ENCODE measurements around the gene STAMBP.
A peak's percentile ranks its signal among the peaks of the same experiment; 100 is the strongest.
"Not testable (repeated sequence)": the region's sequence is repeated elsewhere in the genome, so short reads cannot be mapped to it uniquely, and the experiment has no call there.

STAMBP gene

DNA sequence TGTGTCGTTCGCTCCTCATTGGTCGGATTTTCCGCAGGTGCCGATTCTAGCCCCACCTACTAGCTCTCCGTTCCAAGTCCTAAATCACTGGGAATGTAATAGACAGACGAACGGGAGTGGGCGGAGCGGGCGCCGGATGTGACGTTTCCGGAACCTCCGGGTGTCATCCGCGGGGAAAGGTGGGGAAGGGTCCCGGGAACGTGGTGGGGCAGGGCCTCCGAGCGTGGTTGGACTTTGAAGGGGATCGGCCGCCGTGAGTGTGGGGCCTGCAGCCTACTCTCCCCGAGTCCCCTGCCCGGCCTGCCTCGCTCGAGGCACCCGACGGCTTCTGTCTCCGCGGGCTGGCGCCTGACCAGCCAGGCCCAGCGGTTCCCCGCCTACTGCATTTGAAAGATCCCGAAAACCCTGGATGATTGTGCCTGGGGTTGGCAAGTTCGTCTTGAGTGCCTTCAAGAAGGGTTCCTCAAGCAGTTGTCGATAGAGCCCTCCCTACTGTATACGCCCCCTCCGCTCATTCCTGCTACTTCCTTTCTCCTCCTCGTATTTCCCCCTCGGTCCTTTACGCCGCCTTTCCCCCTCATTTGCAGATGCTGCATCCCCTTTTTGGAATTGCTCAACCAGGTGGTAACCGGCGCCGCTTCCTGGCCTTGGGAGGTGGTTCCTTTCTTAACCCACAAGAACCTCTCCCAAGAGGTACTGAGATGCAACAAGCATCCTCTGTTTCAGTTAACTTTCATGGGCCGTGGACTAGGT lies at the start of gene STAMBP:
STAMBP (plus strand) TSS at position 144 of the 753 bp plus-strand sequence. CDS start 1,896 bp downstream, outside the sequence.
- peak; percentile 91 for DNase-seq (ENCODE audit: low spot score)

DNA sequence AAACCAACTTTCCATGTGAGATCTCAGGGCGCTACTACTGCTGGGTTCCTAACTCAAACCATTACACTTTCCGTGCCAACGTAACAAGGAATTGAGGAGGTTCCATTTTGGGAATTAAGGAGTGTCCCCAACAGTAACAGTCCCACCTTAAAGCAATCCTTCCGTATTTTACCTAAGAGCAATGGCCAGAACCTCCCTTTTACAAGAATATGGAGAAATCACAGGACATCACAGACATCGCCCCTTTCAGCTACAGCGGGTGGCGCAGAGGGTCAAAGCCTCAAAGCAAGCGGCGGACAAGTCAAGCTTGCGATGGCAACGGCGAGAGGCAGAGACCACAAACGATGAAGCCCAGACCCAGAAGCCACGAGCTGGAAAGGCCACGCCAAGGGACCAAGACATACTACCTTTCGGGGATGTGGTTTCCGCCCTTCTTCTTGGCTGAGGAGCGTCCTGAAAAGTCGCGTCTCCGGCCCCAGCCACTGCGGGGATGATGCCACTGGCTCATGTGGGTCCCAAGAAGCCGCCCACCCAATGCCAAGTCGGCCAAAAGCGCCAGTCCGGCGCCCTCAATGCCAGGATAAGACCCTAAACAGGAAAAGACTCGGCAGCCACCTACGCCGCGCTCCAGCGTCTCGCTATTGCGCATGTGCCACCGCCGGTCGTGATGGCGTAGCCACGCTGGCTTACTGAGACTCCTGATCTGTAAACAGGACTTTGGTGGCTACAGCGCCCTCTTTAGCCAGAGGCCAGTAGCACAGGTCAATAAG lies 49.1 kb upstream of the STAMBP start, which contains the start of gene DUSP11:
DUSP11 (minus strand) TSS at position 637 of the 770 bp plus-strand sequence; CDS start at position 508, 129 bp downstream.
- DNase-seq (ENCODE audit: low spot score): peak; percentile 93

- DNase-seq (ENCODE audit: low spot score): no peak
Observed at GRCh38 chr2:73780237-73780582, 48.6 kb upstream of the STAMBP start.

DNA sequence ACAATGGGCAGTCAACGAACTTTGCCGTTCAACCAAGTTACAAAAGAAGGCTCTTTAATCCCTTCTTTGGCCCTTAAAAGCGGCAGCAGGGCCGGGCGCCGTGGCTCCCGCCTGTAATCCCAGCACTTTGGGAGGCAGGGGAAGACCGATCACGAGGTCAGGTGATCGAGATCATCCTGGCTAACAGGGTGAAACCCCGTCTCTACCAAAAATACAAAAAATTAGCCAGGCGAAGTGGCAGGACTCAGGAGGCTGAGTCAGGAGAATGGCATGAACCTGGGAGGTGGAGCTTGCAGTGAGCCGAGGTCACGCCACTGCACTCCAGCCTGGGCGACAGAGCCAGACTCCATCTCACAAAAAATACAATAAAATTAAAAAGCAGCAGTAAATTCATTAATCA lies 45.4 kb upstream of the STAMBP start:
- not testable (repeated sequence) for DNase-seq (ENCODE audit: low spot score)

DNA sequence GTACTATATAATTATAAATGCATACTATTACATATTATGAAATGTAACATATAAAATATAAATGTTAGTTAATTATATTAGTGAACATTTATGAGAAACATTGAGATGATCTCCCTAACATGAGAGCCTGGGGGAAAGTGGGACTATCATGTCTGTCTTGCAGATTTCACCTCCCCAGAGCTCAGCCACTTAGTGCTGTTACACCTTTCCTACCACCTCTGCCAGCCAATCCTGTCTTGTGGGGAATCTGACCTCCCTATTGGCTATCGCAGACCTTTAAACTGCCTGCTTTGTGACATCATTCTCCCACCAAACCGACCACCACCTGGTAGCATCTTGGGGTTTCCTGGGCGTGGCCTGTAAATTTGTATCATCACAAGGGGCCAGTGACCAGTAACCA lies 44.9 kb upstream of the STAMBP start, which contains the start of gene C2orf78:
C2orf78 (plus strand) TSS at position 301 of the 400 bp plus-strand sequence. CDS start 127 bp downstream, outside the sequence.
- DNase-seq (ENCODE audit: low spot score): not testable (repeated sequence)

- no peak for DNase-seq (ENCODE audit: low spot score)
Observed at GRCh38 chr2:73811878-73812277, 16.9 kb upstream of the STAMBP start.

- DNase-seq (ENCODE audit: low spot score): no peak
Observed at GRCh38 chr2:73812635-73813034, 16.1 kb upstream of the STAMBP start.

DNA sequence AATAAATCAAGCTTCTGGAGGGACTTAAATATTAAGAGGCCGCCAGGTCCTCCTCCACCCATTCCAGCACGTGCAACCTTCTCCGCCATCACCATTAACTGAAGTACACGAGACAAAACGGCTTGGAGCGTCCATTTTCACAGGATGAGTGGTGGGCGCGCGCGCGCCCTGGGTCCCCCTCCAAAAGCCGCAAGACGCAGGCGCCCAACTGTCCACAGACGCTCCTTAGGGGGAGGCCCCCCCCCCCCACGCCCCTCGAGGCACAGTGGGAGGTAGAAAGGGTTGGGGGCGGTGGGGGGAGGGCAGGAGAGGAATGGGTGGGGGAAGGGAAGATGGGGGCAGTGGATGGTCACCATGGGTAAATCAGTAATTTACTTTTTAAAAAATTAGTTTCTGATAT lies 10.5 kb upstream of the STAMBP start:
- no peak for DNase-seq (ENCODE audit: low spot score)

- DNase-seq (ENCODE audit: low spot score): no peak
Observed at GRCh38 chr2:73821227-73821626, 7.5 kb upstream of the STAMBP start.

- DNase-seq (ENCODE audit: low spot score): no peak
Observed at GRCh38 chr2:73821669-73822068, 7.1 kb upstream of the STAMBP start.

GRCh38 chr2:73822276-73822675 lies 6.5 kb upstream of the STAMBP start:
- DNase-seq (ENCODE audit: low spot score): no peak

- DNase-seq (ENCODE audit: low spot score): no peak
Observed at GRCh38 chr2:73822991-73823390, 5.8 kb upstream of the STAMBP start.

GRCh38 chr2:73823416-73823815 lies 5.3 kb upstream of the STAMBP start:
- DNase-seq (ENCODE audit: low spot score): no peak

- no peak for DNase-seq (ENCODE audit: low spot score)
Observed at GRCh38 chr2:73823916-73824523, 4.7 kb upstream of the STAMBP start.

DNA sequence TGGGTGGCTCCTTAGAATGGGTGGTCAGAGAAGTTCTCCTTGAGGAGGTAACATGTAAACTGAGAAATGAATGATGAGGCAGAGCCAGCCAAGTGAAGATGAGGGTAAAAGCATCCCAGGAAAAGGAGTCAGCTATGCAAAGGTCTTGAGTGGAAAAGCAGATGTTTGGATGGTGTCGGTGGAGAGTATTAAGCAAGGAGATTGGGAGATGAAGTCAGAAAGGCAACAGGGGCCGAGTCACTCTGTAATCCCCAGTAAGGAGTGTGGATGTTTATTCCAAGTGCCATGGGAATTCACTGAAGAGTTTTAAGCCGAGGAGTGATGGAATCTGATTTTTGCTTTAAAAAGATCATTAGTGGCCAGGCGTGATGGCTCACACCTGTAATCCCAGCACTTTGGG lies 3.4 kb upstream of the STAMBP start:
- no peak for DNase-seq (ENCODE audit: low spot score)

GRCh38 chr2:73827018-73827417 lies 1.7 kb upstream of the STAMBP start:
- DNase-seq (ENCODE audit: low spot score): no peak

DNA sequence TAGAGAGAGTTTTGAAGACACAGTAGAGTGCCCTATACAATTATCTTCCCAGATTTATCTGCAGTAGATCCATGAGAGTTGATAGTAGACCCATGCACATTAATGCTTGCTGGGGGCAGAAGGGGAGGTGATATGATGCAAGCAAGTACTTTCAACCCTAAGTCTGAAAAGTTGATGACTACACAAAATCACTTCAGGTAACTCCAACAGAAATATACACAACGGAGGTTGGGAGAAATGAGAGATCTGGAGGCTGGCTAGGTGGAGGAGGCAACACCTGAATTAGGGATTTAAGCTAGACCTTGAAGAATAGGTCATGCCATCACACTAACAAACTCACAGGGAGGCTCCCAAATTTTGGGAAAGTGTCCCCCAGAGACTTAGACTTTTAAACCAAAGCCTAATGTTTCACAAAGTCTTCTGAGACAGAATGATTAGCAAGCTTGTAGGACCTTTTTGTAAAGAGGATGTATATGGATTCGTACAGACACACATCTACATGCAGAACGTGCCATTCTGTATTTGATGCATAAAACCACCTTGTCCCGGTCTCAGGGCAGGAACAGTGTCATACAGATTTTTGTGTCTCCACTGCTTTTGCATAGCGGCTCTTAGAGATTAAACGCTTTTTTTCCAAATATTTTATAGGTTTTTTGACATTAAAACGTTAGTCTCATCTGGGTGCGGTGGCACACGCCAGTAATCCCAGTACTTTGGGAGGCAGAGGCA lies 937 bp upstream of the STAMBP start:
- DNase-seq (ENCODE audit: low spot score): no peak

DNA sequence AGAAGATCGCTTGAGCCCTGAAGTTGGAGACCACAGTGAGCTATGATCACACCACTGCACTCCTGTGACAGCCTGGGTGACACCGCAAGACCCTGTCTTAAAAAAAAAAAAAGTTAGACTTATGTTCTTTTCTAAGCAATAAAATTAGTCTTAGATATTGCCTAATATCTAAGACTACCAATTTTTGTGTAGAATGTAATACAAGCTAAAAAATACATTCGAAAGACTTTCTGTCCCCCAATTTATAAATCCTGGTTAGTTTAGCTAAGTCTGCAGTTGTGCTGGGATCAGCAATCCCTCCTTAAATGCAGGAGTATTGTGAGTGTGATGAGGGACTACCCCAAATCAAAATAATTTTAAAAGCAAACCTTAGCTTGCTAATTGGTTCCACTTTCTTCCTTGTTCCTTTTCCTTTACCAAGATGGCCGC lies 358 bp upstream of the STAMBP start:
- no peak for DNase-seq (ENCODE audit: low spot score)

DNA sequence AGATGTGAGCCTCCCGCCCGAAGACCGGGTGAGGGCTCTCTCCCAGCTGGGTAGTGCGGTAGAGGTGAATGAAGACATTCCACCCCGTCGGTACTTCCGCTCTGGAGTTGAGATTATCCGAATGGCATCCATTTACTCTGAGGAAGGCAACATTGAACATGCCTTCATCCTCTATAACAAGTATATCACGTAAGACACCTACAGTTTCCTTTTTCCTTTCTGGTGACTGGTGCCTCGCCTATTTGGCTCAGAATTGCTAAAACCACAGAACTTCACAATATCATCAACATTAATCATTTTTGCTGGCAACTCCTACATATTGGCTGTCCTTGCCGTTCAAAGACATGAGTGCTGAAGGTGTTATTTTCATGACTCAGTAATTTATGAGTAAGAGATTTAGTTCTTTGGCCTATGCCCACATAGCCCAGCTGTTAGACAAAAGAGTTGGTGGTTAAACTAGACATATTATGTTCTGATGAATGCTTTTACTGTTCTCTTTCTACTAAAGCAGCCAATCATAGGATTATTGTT lies 2.2 kb downstream of the STAMBP start:
- DNase-seq (ENCODE audit: low spot score): no peak

DNA sequence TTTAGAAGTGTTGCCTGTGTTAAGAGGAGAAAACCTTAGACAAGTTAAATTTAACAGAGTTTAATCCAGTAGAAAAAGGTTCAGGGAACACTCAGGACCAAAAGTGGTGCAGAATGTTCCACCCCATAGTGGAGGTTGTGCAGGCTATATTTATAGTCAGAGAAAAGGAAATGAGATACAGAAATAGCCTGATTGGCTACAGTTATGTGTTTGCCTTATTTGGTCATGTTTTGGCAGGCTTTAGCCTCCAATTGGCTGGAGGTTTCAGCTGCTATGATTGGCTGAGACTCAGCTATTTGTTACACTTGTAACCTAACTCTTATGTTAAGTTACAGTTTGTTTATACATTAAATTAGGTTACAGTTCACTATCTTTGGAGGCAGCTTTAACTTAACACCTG lies 4.2 kb downstream of the STAMBP start:
- DNase-seq (ENCODE audit: low spot score): no peak

- DNase-seq (ENCODE audit: low spot score): no peak
Observed at GRCh38 chr2:73836141-73836943, 7.6 kb downstream of the STAMBP start.
